ENCODE measurements around the gene LRBA. TPM values are rescaled to one million over a fixed set of nuclear protein-coding genes. Genes with fewer than 3 reads are reported as not detected.

LRBA gene
- total RNA-seq, 1 donor from 2014 or later = 68.0 TPM

- Histone ChIP-seq H3K4me3 (no peak overlapping the region), H3K27ac (no peak overlapping the region), H3K4me1 (no peaks in the 10 kb centered on the region), H3K27me3 (no peaks in the 10 kb centered on the region), H3K36me3 (peaks cover 0 to 15% of the 10 kb centered on the region in 2 donors), H3K9me3 (no peaks in the 10 kb centered on the region)
- TF ChIP-seq POLR2AphosphoS5 (IDR thresholded peaks at IDR 0.05; ENCODE audit: insufficient read depth in 1 of 2, low read depth in 1 of 2) (no peak), POLR2A (IDR thresholded peaks at IDR 0.05) (no peak), CTCF (IDR thresholded peaks at IDR 0.05) (no peak)
- DNase-seq (ENCODE audit: extremely low spot score in 2 of 2) = no peak
- intact Hi-C loops (cut with DNase I) = no loop called here
These were observed 166.1 kb downstream of the LRBA start for GRCh38 chr4:150849016-150849415.

- no peaks in the 10 kb centered on the region for H3K4me1 ChIP-seq
- TF ChIP-seq POLR2AphosphoS5 (IDR thresholded peaks at IDR 0.05; ENCODE audit: insufficient read depth in 1 of 2, low read depth in 1 of 2) = no peak
- H3K36me3 ChIP-seq = peaks cover 0 to 11% of the 10 kb centered on the region in 2 donors
- H3K27me3 ChIP-seq = no peaks in the 10 kb centered on the region
- H3K4me3 ChIP-seq = no peak overlapping the region
- H3K27ac ChIP-seq = no peak overlapping the region
- intact Hi-C loops (cut with DNase I) = no loop called here
- DNase-seq (ENCODE audit: extremely low spot score in 2 of 2) = no peak
- no peaks in the 10 kb centered on the region for H3K9me3 ChIP-seq
These were observed 186.9 kb downstream of the LRBA start for GRCh38 chr4:150828159-150828558.

- no peak overlapping the region for H3K4me3 ChIP-seq
- no peaks in the 10 kb centered on the region for H3K4me1 ChIP-seq
- peaks cover 0 to 11% of the 10 kb centered on the region in 2 donors for H3K36me3 ChIP-seq
- intact Hi-C loops (cut with DNase I) = no loop called here
- no peak overlapping the region for H3K27ac ChIP-seq
- H3K27me3 ChIP-seq = no peaks in the 10 kb centered on the region
- no peaks in the 10 kb centered on the region for H3K9me3 ChIP-seq
- no peak for TF ChIP-seq POLR2AphosphoS5 (IDR thresholded peaks at IDR 0.05; ENCODE audit: insufficient read depth in 1 of 2, low read depth in 1 of 2)
- TF ChIP-seq POLR2A (IDR thresholded peaks at IDR 0.05) = no peak
- no peak for TF ChIP-seq CTCF (IDR thresholded peaks at IDR 0.05)
- DNase-seq (ENCODE audit: extremely low spot score in 2 of 2) = no peak
These were observed 187.9 kb downstream of the LRBA start for GRCh38 chr4:150827226-150827625.

GRCh38 chr4:150826306-150826705 lies 188.8 kb downstream of the LRBA start:
- no peak overlapping the region for H3K4me3 ChIP-seq
- DNase-seq (ENCODE audit: extremely low spot score in 2 of 2) = no peak
- intact Hi-C loops (cut with DNase I) = no loop called here
- H3K9me3 ChIP-seq = no peaks in the 10 kb centered on the region
- peaks cover 0 to 11% of the 10 kb centered on the region in 2 donors for H3K36me3 ChIP-seq
- TF ChIP-seq CTCF (IDR thresholded peaks at IDR 0.05) (no peak), POLR2A (IDR thresholded peaks at IDR 0.05) (no peak), POLR2AphosphoS5 (IDR thresholded peaks at IDR 0.05; ENCODE audit: insufficient read depth in 1 of 2, low read depth in 1 of 2) (no peak)
- H3K27ac ChIP-seq = no peak overlapping the region
- H3K4me1 ChIP-seq = no peaks in the 10 kb centered on the region
- no peaks in the 10 kb centered on the region for H3K27me3 ChIP-seq

- intact Hi-C loops (cut with DNase I) = no loop called here
- Histone ChIP-seq H3K9me3 (no peaks in the 10 kb centered on the region), H3K27me3 (no peaks in the 10 kb centered on the region), H3K4me3 (no peak overlapping the region), H3K36me3 (no peaks in the 10 kb centered on the region), H3K4me1 (no peaks in the 10 kb centered on the region), H3K27ac (no peak overlapping the region)
- DNase-seq (ENCODE audit: extremely low spot score in 2 of 2) = no peak
- TF ChIP-seq CTCF (IDR thresholded peaks at IDR 0.05) (no peak), POLR2AphosphoS5 (IDR thresholded peaks at IDR 0.05; ENCODE audit: insufficient read depth in 1 of 2, low read depth in 1 of 2) (no peak), POLR2A (IDR thresholded peaks at IDR 0.05) (no peak)
These were observed 192.7 kb downstream of the LRBA start for GRCh38 chr4:150822407-150822806.
